Measurements from ENCODE around the gene ANXA5.

- TF ChIP-seq CTCF (IDR thresholded peaks at IDR 0.05; ENCODE audit: poor library complexity), result no peak
- no peak for TF ChIP-seq EZH2 (IDR thresholded peaks at IDR 0.05; ENCODE audit: borderline replicate concordance)
These were observed 22.6 kb downstream of the ANXA5 start for GRCh38 chr4:121674191-121674590.

Measured in hepatocyte (in vitro differentiated cells).